DMS 273 treated with DMSO at 0.1 percent for 48 hours (cell line): ENCODE results near the gene PPFIBP2.

Experiments
- DNase-seq: peaks from one replicate; lab custom pipeline; 2025; lab: John Stamatoyannopoulos, UW

PPFIBP2 gene

GRCh38 chr11:7667460-7667859 lies 153.7 kb downstream of the PPFIBP2 start:
- no peak for DNase-seq

GRCh38 chr11:7668464-7668863 lies 154.7 kb downstream of the PPFIBP2 start:
- no peak for DNase-seq

GRCh38 chr11:7668911-7669310 lies 155.1 kb downstream of the PPFIBP2 start:
- DNase-seq, result no peak

- no peak for DNase-seq
Measured at GRCh38 chr11:7670641-7671040, 156.8 kb downstream of the PPFIBP2 start.

- no peak for DNase-seq
Measured at GRCh38 chr11:7671347-7672215, 157.8 kb downstream of the PPFIBP2 start.

GRCh38 chr11:7672276-7672959 lies 158.6 kb downstream of the PPFIBP2 start:
- no peak for DNase-seq

- no peak for DNase-seq
Measured at GRCh38 chr11:7672960-7673723, 159.3 kb downstream of the PPFIBP2 start, which contains the start of gene CYB5R2. TSS of gene CYB5R2 (minus strand) at chr11:7673500. CDS start at chr11:7672825, 675 bp downstream.

- DNase-seq, result no peak
Measured at GRCh38 chr11:7673724-7674434, 160.1 kb downstream of the PPFIBP2 start.

- no peak for DNase-seq
Measured at GRCh38 chr11:7675631-7676030, 161.8 kb downstream of the PPFIBP2 start.

- DNase-seq, result no peak
Measured at GRCh38 chr11:7677071-7677470, 163.3 kb downstream of the PPFIBP2 start.

- no peak for DNase-seq
Measured at GRCh38 chr11:7677796-7678201, 164.0 kb downstream of the PPFIBP2 start.

GRCh38 chr11:7683571-7683970 lies 169.8 kb downstream of the PPFIBP2 start:
- DNase-seq, result no peak

- DNase-seq, result no peak
Measured at GRCh38 chr11:7686761-7687160, 173.0 kb downstream of the PPFIBP2 start.

- no peak for DNase-seq
Measured at GRCh38 chr11:7687386-7687785, 173.6 kb downstream of the PPFIBP2 start.

- DNase-seq, result no peak
Measured at GRCh38 chr11:7688238-7688826, 174.5 kb downstream of the PPFIBP2 start.

GRCh38 chr11:7689239-7689638 lies 175.4 kb downstream of the PPFIBP2 start:
- no peak for DNase-seq

- no peak for DNase-seq
Measured at GRCh38 chr11:7690648-7691047, 176.8 kb downstream of the PPFIBP2 start.

GRCh38 chr11:7691759-7692350 lies 178.1 kb downstream of the PPFIBP2 start:
- DNase-seq, result no peak

GRCh38 chr11:7692426-7692825 lies 178.6 kb downstream of the PPFIBP2 start:
- no peak for DNase-seq

- DNase-seq, result no peak
Measured at GRCh38 chr11:7694235-7694634, 180.4 kb downstream of the PPFIBP2 start.

GRCh38 chr11:7696424-7696823 lies 182.6 kb downstream of the PPFIBP2 start:
- no peak for DNase-seq
